HepG2 (cell line): Measurements from ENCODE around the gene SMIM22. TPM values are rescaled to one million over a fixed set of nuclear protein-coding genes. Genes with fewer than 3 reads are reported as not detected.

Experiments used
- ATAC-seq: fragments of 200-7000 bp; cut with Tn5 transposase; 3 replicates; pipeline ENCODE4 v1.9.1; 2020; ENCODE audit warnings: mild to moderate bottlenecking, moderate library complexity
- BruUV-seq: library from RNA; stranded (reverse); fragments of 400-500 nt; replicated peaks from 2 replicates; lab custom pipeline; 2021; lab: Mats Ljungman, UMichigan
- CTCF ChIA-PET: fragments of 300-600 bp; formaldehyde crosslinking; extraction: SDS; loops from one replicate; lab custom pipeline; 2021; ENCODE audit warnings: low total read pairs, inconsistent platforms, low intra/inter-chr PET ratio; lab: Yijun Ruan, JAX
- POLR2A ChIA-PET: fragments of 350-600 bp; sonication (Branson Sonifier 250); formaldehyde crosslinking; loops from one replicate; lab custom pipeline; 2020; ENCODE audit warnings: antibody characterized with exemption, inconsistent platforms; lab: Yijun Ruan, JAX
- DNase-seq: peaks from one replicate; pipeline ENCODE4 v3.0.0-alpha.2; 2015; ENCODE audit warnings: low spot score
- FAIRE-seq: peaks from 3 replicates; lab custom pipeline; 2011; peaks lifted over from hg19 to GRCh38; lab: Jason Lieb, UNC
- H2AFZ ChIP-seq: one replicate; pipeline ENCODE4 v1.6.1; 2011; ENCODE audit warnings: low read length, inconsistent platforms
- H3K27ac ChIP-seq: fragments of 300-600 bp; 3 replicates; pipeline ENCODE4 v1.8.0; 2011; ENCODE audit warnings: mixed run types, mild to moderate bottlenecking, mixed read lengths, low read length, inconsistent platforms; ENCODE audit not compliant: insufficient read depth; ENCODE audit errors: extremely low read length
- H3K27me3 ChIP-seq, 2 experiments: fragments of 200-600 bp in 1 of 2; 2 replicates in 1 of 2; 3 replicates in 1 of 2; pipeline versions ENCODE4 v1.6.0 to v1.8.0; 2011; ENCODE audit warnings: low read length in 2 of 2, mild to moderate bottlenecking in 2 of 2, moderate library complexity in 2 of 2, inconsistent platforms in 1 of 2; ENCODE audit not compliant: insufficient read depth in 2 of 2, control insufficient read depth in 1 of 2
- H3K36me3 ChIP-seq, 2 experiments: fragments of 200-600 bp in 1 of 2; replicated peaks in 1 of 2; 2 replicates in 1 of 2; 3 replicates in 1 of 2; pipeline versions ENCODE4 v1.5.1 to v1.8.0; 2011; ENCODE audit warnings: low read length in 2 of 2, inconsistent platforms in 1 of 2; ENCODE audit not compliant: insufficient read depth in 2 of 2, control insufficient read depth in 1 of 2
- H3K4me1 ChIP-seq: 2 replicates; pipeline ENCODE4 v1.5.1; 2012; ENCODE audit warnings: low read length, inconsistent platforms; ENCODE audit not compliant: insufficient read depth
- H3K4me2 ChIP-seq: 2 replicates; pipeline ENCODE4 v1.6.0; 2011; ENCODE audit warnings: low read depth, low read length, inconsistent platforms
- H3K4me3 ChIP-seq, 3 experiments: fragments of 200-600 bp in 1 of 3; sonication (generic), shearing (Covaris generic) in 1 of 3; replicated peaks in 1 of 3; 2 replicates each; pipeline ENCODE4 v1.5.1; 2011 to 2016; ENCODE audit warnings: low read length in 3 of 3, inconsistent platforms in 2 of 3, low read depth in 2 of 3, mild to moderate bottlenecking in 2 of 3, control low read depth in 1 of 3, mixed read lengths in 1 of 3; ENCODE audit not compliant: insufficient read depth in 1 of 3
- H3K79me2 ChIP-seq: one replicate; pipeline ENCODE4 v1.6.1; 2011; ENCODE audit warnings: low read length, inconsistent platforms; ENCODE audit not compliant: insufficient read depth
- H3K9ac ChIP-seq: 2 replicates; pipeline ENCODE4 v1.6.0; 2011; ENCODE audit warnings: mild to moderate bottlenecking, low read depth, low read length, inconsistent platforms; ENCODE audit not compliant: insufficient read depth
- H3K9me3 ChIP-seq: 2 replicates; pipeline ENCODE4 v1.5.1; 2012; ENCODE audit warnings: mild to moderate bottlenecking, low read length
- H4K20me1 ChIP-seq: 2 replicates; pipeline ENCODE4 v1.6.0; 2011; ENCODE audit warnings: inconsistent platforms, mild to moderate bottlenecking, low read length, moderate library complexity; ENCODE audit not compliant: insufficient read depth
- CBX1 ChIP-seq: IDR thresholded peaks from one replicate; pipeline ENCODE4 v1.6.1; 2016; ENCODE audit warnings: antibody characterized with exemption, low read depth
- JDP2 ChIP-seq: sonication (generic); formaldehyde crosslinking; IDR thresholded peaks from 2 replicates; pipeline ENCODE4 v1.8.1; 2022; ENCODE audit warnings: missing genetic modification reagents, borderline replicate concordance
- MED1 ChIP-seq: sonication (generic); formaldehyde crosslinking; IDR thresholded peaks from 2 replicates; pipeline ENCODE4 v1.4.0; 2020; ENCODE audit warnings: missing genetic modification reagents
- NCOA1 ChIP-seq: sonication (generic); formaldehyde crosslinking; IDR thresholded peaks from 2 replicates; pipeline ENCODE4 v1.9.0; 2021; ENCODE audit warnings: missing genetic modification reagents
- NFKB2 ChIP-seq: sonication (generic); formaldehyde crosslinking; IDR thresholded peaks from 2 replicates; pipeline ENCODE4 v1.4.0; 2020; ENCODE audit warnings: missing genetic modification reagents, borderline replicate concordance
- RFX5 ChIP-seq: IDR thresholded peaks from 2 replicates; pipeline ENCODE4 v1.6.1; 2011; ENCODE audit warnings: low read depth, low read length, improper control_type of control experiment
- STAT6 ChIP-seq: sonication (generic); formaldehyde crosslinking; IDR thresholded peaks from 2 replicates; pipeline ENCODE4 v1.4.0; 2020; ENCODE audit warnings: missing genetic modification reagents, mild to moderate bottlenecking, borderline replicate concordance
- ZBTB14 ChIP-seq: sonication (generic); formaldehyde crosslinking; IDR thresholded peaks from 2 replicates; pipeline ENCODE4 v1.4.0; 2020; ENCODE audit warnings: missing genetic modification reagents
- ZMAT3 ChIP-seq: sonication (generic); formaldehyde crosslinking; conservative IDR thresholded peaks from 2 replicates; pipeline ENCODE4 v1.7.0; 2021; ENCODE audit warnings: missing genetic modification reagents
- ZNF296 ChIP-seq: sonication (generic); formaldehyde crosslinking; conservative IDR thresholded peaks from 2 replicates; pipeline ENCODE4 v1.5.0; 2020; ENCODE audit warnings: mild to moderate bottlenecking, missing genetic modification reagents
- WGBS: methylation state at CpG from one replicate; pipeline ENCODE4 v1.1.6; 2017; ENCODE audit warnings: low lambda C conversion rate; 5-methylcytosine and 5-hydroxymethylcytosine counted together
- in situ Hi-C: cut with HindIII; loops from 2 replicates; pipeline ENCODE4 v1.10.0; 2017; ENCODE audit warnings: low pct_unique_long_range_greater_than_20kb; ENCODE audit not compliant: extremely low pct_ligation_motif_present
- intact Hi-C: fragments of 100-400 bp; cut with micrococcal nuclease; formaldehyde crosslinking; loops from one replicate; pipeline ENCODE4 v1.10.0; 2022; ENCODE audit not compliant: unreplicated experiment
- polyA plus RNA-seq, 8 experiments: library from polyadenylated mRNA; depleted of rRNA in 3 of 8; stranded (reverse) in 7 of 8; unstranded in 1 of 8; fragments of >200 nt; fragmentation: Illumina TruSeq in 4 of 8; extraction: Trizol in 4 of 8; gene quantifications; 2 replicates each; pipeline versions ENCODE4 v1.2.1 to v1.2.3, GENCODE V29; 2011 to 2016; ENCODE audit warnings: low read depth in 4 of 8, missing spikeins in 1 of 8, mixed read lengths in 1 of 8; ENCODE audit not compliant: insufficient read depth in 1 of 8
- total RNA-seq, 5 experiments: library from RNA; depleted of rRNA; stranded (reverse); fragments of >200 nt; fragmentation: Illumina TruSeq; extraction: Trizol; gene quantifications; 2 replicates each; pipeline ENCODE4 v1.2.3, GENCODE V29; 2016; ENCODE audit warnings: low read depth in 1 of 5

Gene SMIM22
- total and polyA plus RNA-seq, 2 of the 13 experiments (the other 11 are each of a cell fraction or from before 2014, with no cell fraction given): not detected

- intact Hi-C loops (no loop called here), in situ Hi-C loops (no loop called here)
- ChIA-PET POLR2A (no interaction called here), CTCF (no interaction called here)
- no peaks in the 10 kb centered on the region for H3K27me3 ChIP-seq
- H3K4me3 ChIP-seq: no peak overlapping the region
- no TSS peak for BruUV-seq
- no peaks in the 10 kb centered on the region for H3K9me3 ChIP-seq
- peaks cover 17% of the 10 kb centered on the region for H3K4me1 ChIP-seq
- TF ChIP-seq RFX5 (no peak), ZNF296 (CRISPR knock-in tag) (no peak), NFKB2 (no peak), STAT6 (CRISPR knock-in tag) (no peak), CBX1 (no peak), JDP2 (CRISPR knock-in tag) (no peak), ZBTB14 (CRISPR knock-in tag) (no peak), ZMAT3 (CRISPR knock-in tag) (no peak), NCOA1 (CRISPR knock-in tag) (no peak), MED1 (CRISPR knock-in tag) (no peak)
- peaks cover 20 to 61% of the 10 kb centered on the region in 2 experiments; a peak in 4 of 5 replicates for H3K36me3 ChIP-seq
- H3K79me2 ChIP-seq: no peaks in the 10 kb centered on the region
- WGBS: 100% methylated on average over 2 of the region's 6 CpGs
- H3K27ac ChIP-seq: no peak overlapping the region
- no peak overlapping the region for H3K9ac ChIP-seq
- H4K20me1 ChIP-seq: no peaks in the 10 kb centered on the region
- H2AFZ ChIP-seq: no peak overlapping the region
- FAIRE-seq (no peak), ATAC-seq (no peak), DNase-seq (no peak)
- no peak overlapping the region for H3K4me2 ChIP-seq
Measured at GRCh38 chr16:4820652-4821051, 25.5 kb downstream of the SMIM22 start.
